ENCODE results near the gene NEK10.

NEK10 gene

GRCh38 chr3:27160146-27160545, 209.0 kb downstream of the NEK10 start:
- no peak for DNase-seq

DNA sequence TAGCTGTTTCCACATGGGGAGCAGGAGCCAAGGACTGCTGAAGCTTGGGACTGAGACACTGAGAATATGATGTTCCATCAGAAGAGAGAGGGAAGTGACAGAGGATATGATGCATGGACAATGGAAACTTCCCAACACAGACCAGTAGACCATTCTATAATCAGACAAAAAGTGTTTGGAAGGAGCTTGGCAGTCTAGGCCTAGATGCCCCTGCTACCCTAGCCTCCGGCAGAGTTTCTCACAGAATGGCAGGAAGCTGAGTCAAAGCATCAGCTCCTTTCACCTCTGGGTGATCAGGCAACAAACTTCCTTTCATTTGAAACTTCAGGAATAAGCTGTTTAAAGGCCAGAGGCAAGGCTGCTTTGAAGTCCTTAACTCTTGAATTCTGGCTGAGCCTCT, 222.0 kb downstream of the NEK10 start:
- DNase-seq: no peak

GRCh38 chr3:27146786-27147185, 222.4 kb downstream of the NEK10 start:
- DNase-seq: no peak

- no peak for DNase-seq
These were observed 223.5 kb downstream of the NEK10 start for GRCh38 chr3:27145719-27146118.

GRCh38 chr3:27141668-27142067, 227.5 kb downstream of the NEK10 start:
- no peak for DNase-seq

DNA sequence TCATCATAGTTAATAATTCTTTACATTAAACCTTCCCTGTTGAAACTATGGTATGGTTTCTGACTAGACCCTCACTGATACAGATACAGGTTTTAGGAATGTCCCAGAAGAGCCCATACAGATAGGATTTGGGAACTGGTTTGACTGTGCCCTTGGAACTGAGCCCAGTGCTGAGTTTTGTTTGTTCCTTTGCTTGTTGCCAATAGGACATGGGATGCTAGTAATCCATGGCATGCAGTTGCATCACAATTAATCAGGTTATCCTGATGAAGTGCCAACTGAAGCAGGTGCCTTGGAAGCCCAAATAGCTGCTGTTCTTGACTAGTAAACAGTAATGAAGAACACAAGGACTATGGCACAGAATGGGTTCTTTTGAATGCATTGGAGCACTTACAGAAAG, 230.6 kb downstream of the NEK10 start:
- DNase-seq: no peak

DNA sequence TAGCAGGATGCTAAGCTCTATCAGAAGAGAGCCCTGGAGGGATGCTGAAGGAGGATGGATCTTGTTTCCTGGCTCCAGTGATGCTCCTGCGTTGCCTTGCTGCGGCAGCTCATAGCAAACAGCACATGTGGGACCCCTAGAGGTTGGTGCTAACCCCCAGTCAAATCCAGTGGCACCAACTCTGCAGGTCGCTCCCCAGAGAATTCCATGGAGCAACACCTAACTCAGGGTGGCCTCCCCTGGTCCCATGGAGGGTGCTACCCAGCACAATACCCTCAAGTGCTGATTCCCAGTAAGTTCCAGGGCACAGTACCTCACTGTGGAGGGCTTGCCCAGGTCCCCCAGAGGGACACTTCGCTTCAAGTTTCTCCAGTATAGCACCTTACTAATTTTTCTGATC, 231.2 kb downstream of the NEK10 start:
- no peak for DNase-seq

GRCh38 chr3:27134171-27134796, 234.9 kb downstream of the NEK10 start:
- DNase-seq: peak; percentile 11

GRCh38 chr3:27133060-27133459, 236.1 kb downstream of the NEK10 start:
- no peak for DNase-seq

- no peak for DNase-seq
These were observed 238.4 kb downstream of the NEK10 start for GRCh38 chr3:27130796-27131195.

GRCh38 chr3:27127879-27128278, 241.3 kb downstream of the NEK10 start:
- DNase-seq: no peak

DNA sequence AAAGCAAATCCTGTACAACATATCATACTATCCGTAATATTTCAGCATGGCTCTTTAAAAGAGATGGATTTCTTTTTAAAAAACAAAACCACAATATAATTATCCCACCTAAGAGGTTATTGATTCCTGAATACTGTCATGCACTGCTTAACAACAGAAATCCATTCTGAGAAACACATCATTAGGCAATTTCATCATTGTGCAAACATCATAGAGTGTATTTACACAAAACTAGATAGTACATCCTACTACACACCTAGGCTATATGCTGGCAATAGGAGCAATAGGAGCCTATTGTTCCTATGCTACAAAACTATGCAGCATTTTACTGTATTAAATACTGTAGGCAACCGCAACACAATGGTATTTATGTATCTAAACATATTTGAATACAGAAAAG, 242.0 kb downstream of the NEK10 start:
- DNase-seq: no peak

- DNase-seq: no peak
These were observed 243.2 kb downstream of the NEK10 start for GRCh38 chr3:27125821-27126501.

DNA sequence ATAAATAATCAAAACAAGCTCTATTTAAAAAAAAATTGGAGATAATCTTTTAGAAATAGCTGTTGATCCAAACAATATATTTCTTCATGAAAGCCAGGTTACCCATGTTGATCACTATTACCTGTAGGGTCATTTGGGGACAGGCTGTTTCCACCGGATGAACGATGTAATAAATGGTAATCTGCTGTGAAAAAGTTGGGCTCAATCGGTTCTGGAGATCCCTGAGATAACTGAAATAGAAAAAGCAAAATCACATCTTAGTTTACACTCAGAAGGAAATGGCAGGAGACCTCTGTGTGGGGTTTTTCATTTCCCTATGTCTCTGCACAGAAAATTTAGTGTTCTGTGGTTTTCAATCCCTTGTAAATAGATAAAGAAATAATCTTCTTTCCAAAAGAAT, 249.5 kb downstream of the NEK10 start:
- DNase-seq: no peak

- no peak for DNase-seq
These were observed 253.8 kb downstream of the NEK10 start for GRCh38 chr3:27115352-27115751.

GRCh38 chr3:27114684-27115083, 254.5 kb downstream of the NEK10 start:
- no peak for DNase-seq

DNA sequence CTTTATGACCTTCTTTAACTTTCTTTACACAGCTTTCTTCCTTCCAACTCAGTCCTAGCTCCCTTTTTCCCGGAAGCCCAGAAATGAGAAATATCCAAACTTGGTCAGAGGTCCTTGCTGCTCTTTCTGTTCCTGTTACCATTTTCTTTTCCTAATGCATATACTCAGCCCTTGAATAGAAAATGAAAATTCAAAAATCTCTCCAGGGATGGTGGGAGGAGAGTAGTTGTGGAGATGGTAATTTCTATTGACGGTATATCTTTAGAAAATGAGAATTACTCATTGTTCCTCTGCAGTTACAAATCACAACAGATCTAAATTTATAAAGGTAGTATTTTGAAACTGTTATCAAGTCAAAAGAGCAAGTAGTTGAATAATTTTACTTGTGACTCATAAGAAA, 255.1 kb downstream of the NEK10 start:
- no peak for DNase-seq

DNA sequence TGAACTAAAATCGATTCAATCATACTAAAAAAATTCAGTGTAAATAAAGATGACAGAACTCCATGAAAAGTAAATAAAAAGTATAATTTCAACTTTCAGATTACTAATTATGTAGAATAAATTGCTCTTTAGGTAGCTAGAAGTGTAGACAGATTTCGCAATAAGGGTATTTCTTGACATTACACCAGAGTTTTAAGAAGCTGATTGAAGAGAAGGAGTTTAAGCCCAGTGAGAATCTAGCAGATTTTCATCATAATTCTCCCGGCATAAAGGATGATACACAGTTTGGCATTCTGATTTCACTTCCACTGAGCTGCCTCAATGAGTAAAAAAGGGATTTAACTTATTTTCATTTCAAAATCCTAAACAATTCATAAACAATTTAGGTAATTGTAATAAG, 259.2 kb downstream of the NEK10 start:
- DNase-seq: no peak

GRCh38 chr3:27108322-27108721, 260.9 kb downstream of the NEK10 start:
- DNase-seq: no peak

- DNase-seq: no peak
These were observed 263.3 kb downstream of the NEK10 start for GRCh38 chr3:27105904-27106303.

- DNase-seq: no peak
These were observed 272.0 kb downstream of the NEK10 start for GRCh38 chr3:27097182-27097581.

DNA sequence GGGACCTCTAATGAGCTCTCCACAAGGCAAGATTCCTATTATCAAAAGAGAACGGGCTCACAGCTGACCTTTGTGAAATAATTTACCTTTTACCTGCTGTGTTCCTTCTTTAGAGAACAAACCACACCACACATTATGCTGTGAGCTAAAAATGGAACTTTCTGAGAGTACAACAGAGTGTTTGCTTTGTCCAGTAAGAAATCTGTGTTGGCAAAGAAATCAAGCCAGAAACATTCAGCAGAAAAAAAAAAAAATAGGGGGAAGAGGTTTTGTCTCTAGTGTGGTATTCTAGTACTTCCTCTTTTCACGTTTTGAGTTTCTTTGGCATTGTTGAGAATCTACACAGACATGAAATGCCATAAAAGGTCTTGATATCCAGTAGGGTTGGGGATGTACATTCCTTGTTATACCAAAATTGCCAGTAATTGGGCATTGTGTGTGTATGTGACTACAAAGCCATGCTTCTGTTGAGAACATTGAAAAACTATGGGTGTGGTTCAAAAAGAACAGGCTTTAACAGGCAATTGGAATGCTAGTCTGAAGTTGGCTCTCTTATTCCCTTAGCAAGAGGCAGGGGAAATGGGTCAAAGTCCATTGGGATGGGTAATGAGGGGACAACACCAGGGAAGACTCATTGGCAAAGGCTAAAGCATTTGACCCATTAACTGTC, 273.5 kb downstream of the NEK10 start:
- peak; percentile 11 for DNase-seq

DNA sequence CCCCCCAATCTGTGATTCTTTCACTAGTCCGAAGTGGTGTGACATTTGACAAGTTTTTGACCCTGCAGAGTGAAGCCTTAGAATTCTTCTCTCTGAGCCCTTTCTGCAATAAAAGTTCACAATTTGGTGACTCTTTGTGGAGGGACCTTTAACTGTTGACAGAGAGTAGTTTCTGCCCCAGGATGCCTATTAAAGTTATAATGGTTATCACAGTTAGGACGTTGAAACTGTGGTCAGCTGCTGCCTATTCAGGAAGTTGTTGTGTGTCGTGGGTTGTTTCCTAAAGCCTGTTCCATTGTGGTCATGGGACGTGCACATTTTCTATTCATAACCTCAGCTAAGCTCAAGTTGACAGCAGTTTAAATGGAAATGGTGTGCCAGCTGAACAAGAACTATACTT, 274.5 kb downstream of the NEK10 start:
- DNase-seq: no peak

DNA sequence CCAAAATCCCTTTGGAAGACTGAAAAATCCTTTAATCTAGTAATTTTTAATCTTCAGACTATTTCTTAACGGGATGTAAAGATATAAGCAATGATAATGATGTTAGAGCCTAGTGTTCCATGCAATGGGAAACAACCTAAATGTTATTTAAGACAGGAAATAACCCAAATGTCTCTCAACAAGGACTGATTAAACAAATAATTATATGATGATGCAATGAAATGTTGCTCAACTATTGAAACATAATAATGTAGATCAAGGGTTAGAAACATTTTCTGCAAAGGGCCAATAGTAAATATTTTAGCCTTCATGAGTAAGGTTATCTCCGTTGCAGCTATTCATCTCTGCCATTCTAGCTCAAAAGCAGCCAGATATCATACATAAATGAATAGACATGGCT, 275.4 kb downstream of the NEK10 start:
- DNase-seq: no peak

All from KG1 (cell line).